Right ventricle myocardium superior (tissue), 1 donor: ENCODE data around the gene POMT1. TPM values are rescaled to one million over a fixed set of nuclear protein-coding genes. Genes with fewer than 3 reads are reported as not detected.
"Not testable (repeated sequence)": the region's sequence is repeated elsewhere in the genome, so short reads cannot be mapped to it uniquely, and the experiment has no call there.

Experiments
- ATAC-seq: fragments of 200-7000 bp; cut with Tn5 transposase; one replicate; pipeline ENCODE4 v1.9.1; 2020; ENCODE audit warnings: mild to moderate bottlenecking; ENCODE audit not compliant: poor library complexity
- DNase-seq: peaks from one replicate; pipeline ENCODE4 v3.0.0-alpha.2; 2020
- intact Hi-C: fragments of 100-400 bp; cut with DNase I; formaldehyde crosslinking; loops from one replicate; pipeline ENCODE4 v1.11.2; 2022
- total RNA-seq: library from RNA; stranded (reverse); fragmentation: NEBNext Ultra II Directional; extraction: Animal tissue kit (Norgen Biotek cat#: 25700); gene quantifications from one replicate; pipeline ENCODE4 v1.2.1, GENCODE V29; 2021
- donor health status: DM: no; HTN: yes; CAD: no; lungs with severe emphysema.

Gene POMT1
- total RNA-seq, 1 donor from 2014 or later: 21.8 TPM

- ATAC-seq (no peak), DNase-seq (no peak)
- intact Hi-C loops: no loop called here
These were observed 36.7 kb downstream of the POMT1 start for GRCh38 chr9:131539223-131539923.

- intact Hi-C loops: no loop called here
- no peak for DNase-seq
- ATAC-seq: no peak
These were observed 40.4 kb downstream of the POMT1 start for GRCh38 chr9:131543141-131543540.

GRCh38 chr9:131545003-131545785 lies 42.5 kb downstream of the POMT1 start, which contains the start of gene PRRT1B:
Gene PRRT1B (plus strand): TSS chr9:131545523. CDS start chr9:131545616, 93 bp downstream.
- ATAC-seq: peak; percentile 49
- intact Hi-C loops: no loop called here
- DNase-seq: no peak

DNA sequence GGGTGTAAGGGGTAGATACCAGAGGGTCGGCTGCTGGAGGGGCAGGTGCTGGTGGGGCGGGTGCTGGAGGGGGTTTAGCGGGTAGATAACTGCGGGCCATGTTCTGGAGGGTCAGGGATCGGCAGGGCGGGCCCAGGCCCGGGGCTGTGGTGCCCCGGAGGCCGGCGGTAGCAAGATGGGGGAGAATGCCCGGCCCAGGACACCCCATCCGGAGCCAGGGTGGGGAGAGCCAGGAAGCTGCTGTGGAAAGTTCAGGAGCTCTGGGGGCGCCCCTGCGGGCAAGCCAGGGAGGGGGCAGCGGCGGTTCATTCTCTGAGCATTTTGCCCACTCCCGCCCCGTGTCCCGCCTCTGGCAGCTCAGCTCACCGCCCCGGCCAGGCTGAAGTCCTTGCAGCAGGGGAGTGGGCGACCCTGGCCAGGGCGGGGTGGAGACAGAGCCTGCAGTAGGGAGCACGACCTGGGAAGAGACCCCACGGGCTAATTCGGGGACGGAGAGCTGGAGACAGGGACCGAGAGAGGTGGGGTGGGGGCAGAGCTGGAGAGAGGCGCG lies 43.1 kb downstream of the POMT1 start:
- DNase-seq: no peak
- ATAC-seq: peak; percentile 25
- intact Hi-C loops: no loop called here

GRCh38 chr9:131546336-131547084 lies 43.8 kb downstream of the POMT1 start:
- ATAC-seq (no peak), DNase-seq (no peak)
- intact Hi-C loops: no loop called here

- ATAC-seq, DNase-seq, intact Hi-C loops: not testable (repeated sequence)
These were observed 46.5 kb downstream of the POMT1 start for GRCh38 chr9:131549186-131549585.

- intact Hi-C loops, DNase-seq, ATAC-seq: not testable (repeated sequence)
These were observed 47.7 kb downstream of the POMT1 start for GRCh38 chr9:131550465-131550864.

- intact Hi-C loops: no loop called here
- ATAC-seq (no peak), DNase-seq (no peak)
These were observed 49.3 kb downstream of the POMT1 start for GRCh38 chr9:131552030-131552429.

GRCh38 chr9:131554087-131554842 lies 51.5 kb downstream of the POMT1 start:
- intact Hi-C loops: no loop called here

DNA sequence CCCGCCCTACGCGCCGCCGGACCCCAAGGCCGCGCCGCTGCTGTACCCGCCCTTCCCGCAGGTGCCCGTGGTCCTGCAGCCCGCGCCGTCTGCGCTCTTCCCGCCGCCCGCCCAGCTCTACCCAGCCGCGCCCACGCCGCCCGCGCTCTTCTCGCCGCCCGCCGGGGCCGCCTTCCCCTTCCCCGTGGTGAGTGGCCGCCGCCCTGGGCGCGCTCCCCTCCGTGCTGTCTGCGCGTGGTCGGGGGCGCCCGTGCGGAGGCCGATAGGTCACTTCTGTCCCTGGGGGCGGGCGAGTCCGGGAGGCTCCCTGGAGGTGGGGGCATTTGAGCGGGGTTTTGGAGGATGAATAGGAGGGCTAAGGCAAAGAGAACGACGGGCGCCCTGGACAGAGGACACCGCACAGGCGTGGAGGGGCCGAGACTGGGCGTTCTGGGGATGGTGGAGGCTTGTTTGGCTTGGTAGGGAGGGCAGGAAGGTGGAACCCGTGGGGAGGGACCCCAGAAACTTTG lies 52.2 kb downstream of the POMT1 start:
- DNase-seq (no peak), ATAC-seq (no peak)
- intact Hi-C loops: no loop called here

More at GRCh38 chr9:131554087-131554842, 51.5 kb downstream of the POMT1 start:
- ATAC-seq: no peak
- DNase-seq: no peak

DNA sequence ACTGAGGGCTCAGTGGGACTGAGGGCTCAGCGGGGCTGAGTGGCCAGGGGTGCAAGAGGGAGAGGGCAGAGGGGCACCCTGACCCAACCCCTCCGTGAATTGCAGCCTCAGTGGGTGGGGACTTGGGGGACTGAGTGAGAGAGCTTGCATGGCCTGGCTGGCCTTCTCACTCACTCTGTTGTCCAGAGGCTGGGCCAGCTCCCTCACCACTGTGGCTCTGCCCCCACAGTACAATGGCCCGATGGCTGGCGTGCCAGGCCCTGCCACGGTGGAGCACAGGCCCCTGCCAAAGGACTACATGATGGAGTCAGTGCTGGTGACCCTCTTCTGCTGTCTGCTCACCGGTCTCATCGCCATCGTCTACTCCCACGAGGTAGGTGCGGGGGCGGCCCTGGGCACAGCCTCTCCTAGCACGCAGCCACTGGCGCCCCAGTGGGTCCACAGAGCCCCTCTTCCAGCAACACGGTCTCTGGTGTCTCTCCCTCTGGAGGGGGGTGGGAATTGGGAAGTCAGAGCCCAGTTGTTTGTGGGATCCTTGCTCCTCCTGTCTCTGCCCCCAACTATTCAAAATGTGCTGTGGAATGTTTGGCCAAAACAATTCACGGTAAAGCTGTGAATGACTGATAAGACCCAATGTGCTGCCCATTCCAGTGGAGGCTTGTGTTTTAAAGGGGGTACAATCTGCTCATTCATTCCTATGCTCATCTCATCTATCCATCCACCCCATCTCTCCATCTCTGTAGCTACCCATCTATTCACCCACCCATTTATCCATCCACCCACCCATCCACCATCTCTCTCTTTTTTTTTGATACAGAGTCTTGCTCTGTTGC lies 53.3 kb downstream of the POMT1 start:
- ATAC-seq (no peak), DNase-seq (no peak)
- intact Hi-C loops: no loop called here

DNA sequence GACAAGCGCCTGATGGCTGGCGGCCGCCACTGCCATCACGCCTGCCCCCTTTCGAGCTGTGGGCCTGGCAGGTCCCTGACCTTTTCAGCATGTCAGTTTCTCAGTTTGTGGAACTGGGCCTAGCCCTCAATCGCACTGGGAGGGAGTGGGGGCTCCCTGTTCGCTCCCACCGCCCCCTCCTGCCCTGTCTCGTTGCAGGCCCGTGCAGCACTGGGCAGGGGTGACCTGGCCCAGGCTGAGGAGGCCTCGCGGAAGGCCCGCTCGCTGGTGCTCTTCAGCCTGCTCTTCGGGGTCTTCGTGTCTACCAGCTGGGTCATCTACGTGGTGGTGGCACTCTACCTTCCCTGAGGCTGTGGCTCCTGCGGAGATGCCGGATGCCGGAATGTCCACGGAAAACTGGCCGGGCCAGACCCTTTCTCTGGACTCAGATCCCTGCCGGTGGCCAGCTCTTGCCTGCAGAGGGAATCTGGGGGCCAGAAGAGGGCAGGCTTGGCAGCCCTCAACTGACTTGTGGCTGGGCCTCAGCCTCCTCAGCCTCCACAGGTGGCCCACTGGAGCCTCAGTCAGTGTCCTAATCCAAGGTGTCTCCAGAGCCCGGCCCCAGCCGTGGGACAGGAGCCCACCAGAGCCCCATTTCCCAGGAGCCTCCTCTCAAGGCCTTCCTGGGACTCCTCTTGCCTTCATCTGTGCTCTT lies 55.3 kb downstream of the POMT1 start:
- no peak for DNase-seq
- ATAC-seq: no peak
- intact Hi-C loops: no loop called here

- intact Hi-C loops: no loop called here
- DNase-seq (no peak), ATAC-seq (no peak)
These were observed 56.8 kb downstream of the POMT1 start for GRCh38 chr9:131559421-131560000.

DNA sequence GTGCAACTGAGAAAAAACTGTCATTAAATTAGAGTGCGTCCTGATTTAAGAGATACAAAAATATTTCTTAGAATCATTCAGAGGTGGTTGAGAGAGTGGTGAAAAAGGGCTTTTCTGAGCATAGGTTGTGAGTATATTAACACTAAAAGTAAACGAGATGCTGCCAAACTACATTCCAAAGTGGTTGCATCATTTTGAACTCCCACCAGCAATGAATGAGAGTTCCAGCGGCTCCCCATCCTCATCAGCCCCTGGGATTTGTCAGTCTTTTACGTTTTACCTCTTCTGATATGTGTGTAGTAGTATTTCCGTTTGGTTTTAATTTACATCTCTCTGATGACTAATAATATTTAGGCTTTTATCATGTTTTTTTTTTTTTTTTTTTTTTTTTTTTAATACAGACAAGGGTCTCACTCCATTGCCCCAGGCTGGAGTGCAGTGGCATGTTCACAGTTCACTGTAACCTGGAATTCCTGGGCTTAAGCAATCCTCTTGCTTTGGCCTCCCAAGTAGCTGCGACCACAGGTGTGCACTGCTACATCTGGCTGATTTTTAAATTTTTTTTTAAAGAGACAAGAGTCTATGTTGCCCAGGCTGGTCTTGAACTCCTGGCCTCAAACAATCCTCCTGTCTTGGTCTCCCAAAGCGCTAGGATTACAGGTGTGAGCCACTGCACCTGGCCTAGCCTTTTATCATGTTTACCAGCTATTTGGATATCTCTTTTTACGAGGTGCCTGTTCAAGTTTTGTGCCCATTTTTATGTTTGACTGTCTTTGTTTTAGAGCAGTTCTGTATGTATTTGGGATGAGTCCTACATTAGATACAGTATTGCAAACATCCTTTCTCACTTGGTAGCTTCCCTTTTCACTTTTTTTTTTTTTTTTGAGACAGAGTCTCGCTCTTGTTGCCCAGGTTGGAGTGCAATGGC lies 59.6 kb downstream of the POMT1 start:
- DNase-seq (no peak), ATAC-seq (no peak)
- intact Hi-C loops: no loop called here

DNA sequence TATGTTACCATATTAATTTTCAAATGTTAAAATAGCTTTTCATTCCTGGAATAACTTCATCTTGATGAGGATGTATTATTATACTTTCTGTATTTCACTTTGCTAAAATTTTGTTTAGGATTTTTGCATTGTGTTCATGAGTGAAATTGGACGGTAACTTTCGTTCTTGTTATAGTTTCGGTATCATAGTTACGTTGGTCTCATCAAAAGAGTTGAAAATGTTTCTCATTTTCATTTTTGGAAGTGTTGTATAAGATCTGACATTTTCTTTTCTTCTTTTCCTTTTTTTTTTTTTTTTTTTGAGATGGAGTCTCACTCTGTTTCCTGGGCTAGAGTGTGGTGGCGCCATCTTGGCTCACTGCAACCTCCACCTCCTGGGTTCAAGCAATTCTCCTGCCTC lies 62.7 kb downstream of the POMT1 start:
- ATAC-seq (no peak), DNase-seq (no peak)
- intact Hi-C loops: no loop called here
